M059J (cell line): Measurements from ENCODE around the gene SOX10. TPM values are rescaled to one million over a fixed set of nuclear protein-coding genes. Genes with fewer than 3 reads are reported as not detected.
"Not testable (repeated sequence)": the region's sequence is repeated elsewhere in the genome, so short reads cannot be mapped to it uniquely, and the experiment has no call there.

ENCODE experiments used
- DNase-seq: peaks from one replicate; pipeline ENCODE4 v3.0.0-alpha.2; 2012; ENCODE audit warnings: low read depth
- total RNA-seq: library from RNA; depleted of rRNA; stranded (reverse); fragments of >200 nt; shearing (Covaris generic); gene quantifications from 2 replicates; pipeline ENCODE4 v1.2.3, GENCODE V29; 2014

Gene SOX10
- total RNA-seq, 1 experiment from 2014 or later = not detected

GRCh38 chr22:37961062-37961461 lies 23.3 kb downstream of the SOX10 start:
- no peak for DNase-seq

GRCh38 chr22:37959231-37959825 lies 25.0 kb downstream of the SOX10 start:
- DNase-seq = no peak

GRCh38 chr22:37957232-37957631 lies 27.1 kb downstream of the SOX10 start:
- DNase-seq = no peak

GRCh38 chr22:37955825-37956397 lies 28.4 kb downstream of the SOX10 start:
- not testable (repeated sequence) for DNase-seq

GRCh38 chr22:37954686-37955085 lies 29.7 kb downstream of the SOX10 start:
- no peak for DNase-seq

GRCh38 chr22:37953437-37954179 lies 30.7 kb downstream of the SOX10 start, which contains the start of the genes C22orf23 and POLR2F:
Gene C22orf23 (minus strand): TSS chr22:37953601. CDS start chr22:37953149, 452 bp downstream.
Gene POLR2F (plus strand): TSS chr22:37953699. CDS start chr22:37953788, 89 bp downstream.
- peak; percentile 90 for DNase-seq

GRCh38 chr22:37953062-37953436 lies 31.3 kb downstream of the SOX10 start:
- DNase-seq = no peak

GRCh38 chr22:37952629-37953028 lies 31.7 kb downstream of the SOX10 start:
- DNase-seq = not testable (repeated sequence)

GRCh38 chr22:37951305-37951704 lies 33.0 kb downstream of the SOX10 start:
- DNase-seq = peak; percentile 19

- not testable (repeated sequence) for DNase-seq
Observed at GRCh38 chr22:37947142-37947795, 37.1 kb downstream of the SOX10 start.

GRCh38 chr22:37944423-37944822 lies 39.9 kb downstream of the SOX10 start:
- DNase-seq = not testable (repeated sequence)

GRCh38 chr22:37943825-37944198 lies 40.5 kb downstream of the SOX10 start:
- DNase-seq = no peak

- DNase-seq = peak; percentile 9
Observed at GRCh38 chr22:37943136-37943824, 41.1 kb downstream of the SOX10 start.

- DNase-seq = no peak
Observed at GRCh38 chr22:37942133-37942532, 42.2 kb downstream of the SOX10 start.

GRCh38 chr22:37940698-37941376 lies 43.5 kb downstream of the SOX10 start:
- no peak for DNase-seq

GRCh38 chr22:37933711-37934376 lies 50.5 kb downstream of the SOX10 start:
- peak; percentile 92 for DNase-seq

- no peak for DNase-seq
Observed at GRCh38 chr22:37932821-37933578, 51.4 kb downstream of the SOX10 start.

GRCh38 chr22:37932401-37932800 lies 52.0 kb downstream of the SOX10 start:
- DNase-seq = no peak

- no peak for DNase-seq
Observed at GRCh38 chr22:37931893-37932389, 52.4 kb downstream of the SOX10 start.
